GM21367 (cell line): ENCODE data around the gene LHPP.
A peak's percentile ranks its signal among the peaks of the same experiment; 100 is the strongest.
"Not testable (repeated sequence)": the region's sequence is repeated elsewhere in the genome, so short reads cannot be mapped to it uniquely, and the experiment has no call there.

Experiments
- ATAC-seq: cut with Tn5 transposase; IDR thresholded peaks from one replicate; pipeline ENCODE4 v1.9.1; 2021; ENCODE audit not compliant: unreplicated experiment

Gene LHPP, protein sequence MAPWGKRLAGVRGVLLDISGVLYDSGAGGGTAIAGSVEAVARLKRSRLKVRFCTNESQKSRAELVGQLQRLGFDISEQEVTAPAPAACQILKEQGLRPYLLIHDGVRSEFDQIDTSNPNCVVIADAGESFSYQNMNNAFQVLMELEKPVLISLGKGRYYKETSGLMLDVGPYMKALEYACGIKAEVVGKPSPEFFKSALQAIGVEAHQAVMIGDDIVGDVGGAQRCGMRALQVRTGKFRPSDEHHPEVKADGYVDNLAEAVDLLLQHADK

DNA sequence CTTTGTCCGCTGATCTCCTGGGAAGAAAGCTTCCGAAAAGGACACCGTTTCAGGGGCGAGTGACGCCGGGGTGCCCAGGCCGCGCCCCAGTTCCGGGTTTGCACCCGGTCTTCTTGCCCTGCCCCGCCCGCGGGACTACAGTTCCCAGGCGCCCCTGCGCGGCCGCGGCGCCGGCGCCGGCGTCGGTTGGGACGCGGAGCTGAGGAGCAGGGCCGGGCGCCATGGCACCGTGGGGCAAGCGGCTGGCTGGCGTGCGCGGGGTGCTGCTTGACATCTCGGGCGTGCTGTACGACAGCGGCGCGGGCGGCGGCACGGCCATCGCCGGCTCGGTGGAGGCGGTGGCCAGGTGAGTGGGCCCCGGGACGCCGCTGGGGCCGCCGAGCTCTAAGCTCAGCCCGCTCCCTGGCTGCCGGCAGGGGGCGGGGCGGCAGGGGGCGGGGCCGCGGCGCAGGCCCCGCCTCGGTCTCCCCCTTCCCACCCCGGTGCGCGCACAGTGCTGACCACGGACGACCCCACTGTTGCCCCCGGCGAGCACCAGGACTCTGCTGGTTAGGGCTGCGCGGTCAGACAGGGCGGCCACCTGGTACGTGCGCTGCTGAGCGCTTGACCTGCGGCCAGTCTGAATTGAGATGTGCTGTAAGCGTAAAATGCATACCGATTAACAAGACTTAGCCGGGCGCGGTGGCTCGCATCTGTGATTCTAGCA is at the start of gene LHPP:
TSS of gene LHPP (plus strand) at position 182 of the 706 bp plus-strand sequence. CDS start at position 222, 40 bp downstream.
- ATAC-seq = peak; percentile 96

DNA sequence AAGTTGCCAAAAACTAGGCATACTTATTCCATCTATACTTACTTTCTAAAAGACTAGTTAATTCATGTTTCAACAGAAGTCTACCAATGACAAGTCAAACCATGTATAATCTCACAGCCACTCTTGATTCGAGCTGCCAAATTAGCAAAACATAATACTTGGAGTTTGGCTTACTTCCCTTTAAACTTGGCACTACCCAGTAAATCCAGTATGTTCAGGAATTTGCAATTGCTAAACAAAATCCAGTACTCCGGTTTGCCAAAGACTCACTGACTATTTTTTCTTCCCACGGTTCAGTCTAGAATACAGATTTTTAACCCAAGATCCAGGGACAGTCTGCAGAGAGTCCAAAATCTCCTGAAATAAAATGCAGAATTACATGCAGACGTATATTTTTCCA is 47.5 kb upstream of the LHPP start:
- ATAC-seq = no peak

DNA sequence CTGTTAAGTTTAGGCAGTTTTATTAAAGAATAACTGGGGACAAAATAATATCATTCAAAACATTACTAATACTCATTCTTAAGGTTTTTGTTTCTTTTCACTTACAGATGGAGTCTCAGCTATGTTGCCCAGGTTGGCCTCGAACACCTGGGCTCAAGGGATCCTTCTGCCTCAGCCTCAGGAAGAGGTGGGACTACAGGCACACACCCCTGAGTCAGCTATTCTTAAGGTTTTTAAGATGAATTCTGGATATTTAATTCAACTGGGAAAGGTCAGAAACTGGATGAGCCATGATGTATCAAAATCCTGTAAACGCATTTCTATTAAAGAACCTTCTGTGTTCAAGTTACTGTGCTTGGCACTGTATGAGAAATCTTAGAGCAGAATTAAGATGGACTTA is 46.4 kb upstream of the LHPP start:
- ATAC-seq = no peak

DNA sequence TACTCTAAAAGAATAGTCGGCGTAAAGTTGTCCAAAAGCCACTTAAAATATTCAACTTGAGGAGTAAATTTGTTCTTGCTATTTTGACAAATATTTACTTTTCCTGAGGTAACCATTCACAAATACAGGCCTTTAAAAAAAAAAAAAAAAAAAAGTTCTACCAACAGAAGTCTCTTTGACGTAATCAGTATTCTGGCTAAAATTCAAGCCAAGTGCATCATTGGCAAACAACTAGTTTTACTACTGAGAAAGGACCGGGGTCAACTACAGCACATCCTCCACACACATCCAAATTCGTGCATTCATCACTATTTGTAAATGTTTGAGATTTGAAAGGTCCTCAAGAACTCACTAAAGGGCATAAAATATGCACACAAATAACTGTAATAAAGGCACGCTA is 44.9 kb upstream of the LHPP start:
- ATAC-seq = no peak

DNA sequence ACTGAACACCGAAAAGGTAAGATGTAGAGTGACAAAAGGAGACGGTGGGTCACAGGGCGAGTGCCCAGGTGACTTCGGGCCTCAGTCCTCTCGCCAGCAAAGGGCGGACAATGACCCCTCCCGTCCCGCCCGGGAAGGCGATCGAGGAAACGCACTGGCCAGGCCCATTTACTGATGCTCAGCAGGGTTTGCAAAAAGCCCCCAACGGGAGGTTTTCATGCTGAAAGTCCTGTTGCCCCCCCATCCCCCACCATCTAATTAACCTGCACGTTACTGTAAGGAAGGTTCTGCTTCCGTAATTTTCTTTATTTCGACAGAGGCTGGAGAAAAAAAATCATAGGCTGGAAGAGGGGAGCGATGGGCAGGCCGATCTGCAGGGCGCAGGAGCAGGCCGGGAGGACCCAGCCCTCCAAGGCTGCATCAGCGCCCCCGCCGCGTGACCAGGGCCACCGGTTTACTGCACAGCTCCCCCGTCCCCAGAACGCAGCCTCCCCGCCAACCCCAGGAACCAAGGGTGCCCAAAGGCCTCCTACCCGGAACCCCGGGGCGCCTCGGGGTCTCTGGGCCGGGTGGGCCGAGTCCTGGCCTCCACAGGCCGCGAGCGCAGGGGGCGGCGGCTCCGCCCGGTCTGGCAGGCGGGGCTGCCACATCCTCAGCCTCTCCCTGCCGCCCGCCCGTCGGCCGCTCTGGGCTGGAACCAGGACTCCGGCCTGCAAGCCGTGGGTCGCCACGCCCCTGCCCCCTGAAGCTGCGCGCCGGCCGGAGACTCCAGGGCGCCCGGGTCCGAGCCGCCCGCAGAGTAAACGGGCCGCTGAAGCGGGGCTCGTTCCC is 43.5 kb upstream of the LHPP start:
- ATAC-seq = peak; percentile 32

DNA sequence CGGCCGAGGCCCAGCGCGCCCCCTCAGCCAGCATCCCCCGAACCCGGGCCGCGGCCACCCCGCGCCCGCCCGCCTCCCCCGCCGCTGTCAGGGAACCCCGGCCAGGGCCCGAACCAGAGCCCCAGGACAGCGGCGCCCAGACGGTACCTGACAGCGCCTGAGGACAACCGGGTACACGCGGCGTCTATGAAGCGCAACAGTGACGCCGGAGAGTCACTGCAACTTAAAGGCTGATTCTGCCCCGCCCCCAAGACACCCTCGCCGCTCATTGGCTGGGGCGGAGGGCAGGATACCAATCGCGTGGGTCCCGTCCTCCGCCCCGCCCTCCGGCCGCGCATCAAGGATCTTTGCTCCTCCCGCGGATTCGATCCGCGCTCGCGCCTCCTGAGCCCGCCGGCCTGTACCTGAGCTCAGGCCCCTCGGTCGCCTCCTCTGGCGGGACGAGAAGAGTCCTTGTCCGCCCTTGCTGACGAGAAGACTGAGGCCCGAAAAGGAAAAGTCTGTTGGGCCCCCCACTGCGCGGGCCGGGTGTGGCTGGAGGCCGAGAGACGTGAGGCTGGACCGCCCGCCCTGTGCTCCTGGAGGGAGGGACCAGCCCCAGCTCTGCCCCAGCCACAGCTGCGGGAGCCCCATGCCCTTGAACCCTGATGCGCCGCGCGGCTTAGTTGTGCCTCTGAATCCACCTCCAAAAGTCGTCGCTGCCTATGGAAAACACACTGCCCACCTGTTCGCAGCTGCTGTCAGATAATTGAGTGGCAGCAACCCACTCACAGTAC is 42.7 kb upstream of the LHPP start, which contains the start of gene OAT:
TSS of gene OAT (minus strand) at position 198 of the 776 bp plus-strand sequence. CDS start 6,752 bp downstream, outside the sequence.
- ATAC-seq = peak; percentile 93

DNA sequence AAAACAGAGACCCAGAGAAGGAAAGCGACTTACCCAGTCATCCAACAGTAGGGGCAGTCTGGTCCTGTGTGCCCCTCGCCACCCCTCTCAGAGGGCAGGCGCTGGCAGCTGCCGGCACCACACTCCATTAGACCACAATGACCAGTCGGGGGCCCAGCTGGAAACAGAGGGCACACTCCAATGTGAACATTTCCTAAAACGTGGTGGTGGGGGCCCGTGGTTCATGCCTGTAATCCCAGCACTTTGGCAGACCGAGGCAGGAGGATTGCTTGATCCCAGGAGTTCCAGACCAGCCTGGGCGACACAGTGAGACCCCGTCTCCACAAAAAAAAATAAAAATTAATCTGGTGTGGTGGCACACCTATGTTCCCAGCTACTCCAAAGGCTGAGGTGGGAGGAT is 42.0 kb upstream of the LHPP start:
- no peak for ATAC-seq

DNA sequence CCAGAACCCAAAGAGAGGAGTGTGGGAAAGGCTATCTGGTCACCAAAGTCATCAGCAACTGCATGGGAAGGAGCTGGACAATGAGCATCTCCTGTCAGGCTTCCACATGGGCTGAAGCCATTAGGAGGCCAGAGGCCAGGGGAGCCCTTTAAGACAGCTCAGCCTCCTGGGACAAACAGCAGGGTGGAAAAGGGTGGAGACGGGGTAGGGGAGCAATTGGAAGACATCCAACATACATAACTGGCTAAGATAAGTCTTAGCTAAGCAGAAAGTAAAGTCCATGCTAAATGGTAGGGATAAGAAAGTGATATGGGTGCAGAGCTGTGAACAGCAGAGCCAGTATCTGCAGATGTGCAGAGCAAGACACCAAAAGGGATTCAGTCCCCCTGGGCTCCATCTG is 41.4 kb upstream of the LHPP start:
- ATAC-seq = no peak

DNA sequence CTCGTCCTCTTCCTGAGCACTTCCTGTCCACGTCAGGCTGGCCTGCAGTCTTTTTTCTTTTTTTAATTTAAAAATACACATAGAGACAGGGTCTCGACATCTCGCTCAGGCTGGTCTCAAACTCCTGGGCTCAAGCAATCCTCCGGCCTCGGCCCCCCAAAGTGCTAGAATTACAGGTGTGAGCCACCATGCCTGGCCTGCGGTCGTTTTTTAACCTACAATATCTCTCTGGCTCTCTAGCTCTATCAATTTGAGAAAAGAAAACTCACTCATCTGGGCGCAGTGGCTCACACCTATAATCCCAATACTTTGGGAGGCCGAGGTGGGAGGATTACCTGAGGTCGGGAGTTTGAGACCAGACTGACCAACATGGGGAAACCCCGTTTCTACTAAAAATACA is 38.9 kb upstream of the LHPP start:
- ATAC-seq = no peak

DNA sequence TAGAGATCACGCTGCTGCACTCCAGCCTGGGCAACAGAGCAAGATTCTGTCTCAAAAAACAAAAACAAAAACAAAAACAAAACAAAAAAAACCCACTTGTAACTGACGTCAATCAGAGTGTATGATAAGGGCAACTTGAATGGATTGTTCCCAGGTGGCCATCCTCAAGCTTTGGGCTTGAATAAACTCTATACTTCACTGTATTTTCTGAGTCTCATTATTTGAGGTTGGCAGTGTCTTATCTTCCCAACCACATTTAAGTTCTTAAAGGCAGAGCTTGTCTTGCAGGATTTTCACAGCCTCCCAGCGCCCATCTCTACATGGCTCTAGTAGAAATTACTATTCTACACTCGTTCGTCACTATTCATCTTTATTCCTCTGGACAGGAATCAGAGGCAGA is 37.8 kb upstream of the LHPP start:
- no peak for ATAC-seq

DNA sequence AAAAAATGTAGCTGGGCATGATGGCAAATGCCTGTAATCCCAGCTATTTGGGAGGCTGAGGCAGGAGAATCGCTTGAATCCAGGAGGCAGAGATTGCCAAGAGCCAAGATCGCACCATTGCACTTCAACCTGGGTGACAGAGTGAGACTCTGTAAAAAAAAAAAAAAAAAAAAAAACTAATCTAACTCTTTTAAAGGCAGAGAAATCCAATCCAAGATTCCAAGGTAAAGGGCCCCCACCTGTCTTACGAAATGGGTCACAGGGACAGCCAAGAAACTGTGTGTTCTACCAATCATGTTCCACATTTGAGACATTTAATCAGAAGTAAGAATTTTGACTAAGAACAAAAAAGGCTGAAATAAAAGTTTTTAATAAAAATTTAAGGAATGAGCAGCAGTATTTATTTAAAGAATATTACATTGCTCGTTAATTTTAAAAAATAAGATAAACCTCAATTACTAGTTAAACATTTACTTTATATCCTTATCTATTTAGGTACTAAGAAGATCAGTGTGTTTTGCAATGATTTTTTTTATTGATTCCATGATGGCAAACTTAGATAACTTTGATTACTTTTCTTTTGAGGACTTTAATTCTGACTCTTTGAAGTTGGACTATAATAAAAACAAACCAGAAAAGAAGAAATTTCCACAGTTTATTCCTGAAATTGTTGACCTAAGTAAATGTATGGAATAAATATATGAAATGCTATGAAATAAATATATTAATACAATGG is 36.2 kb upstream of the LHPP start:
- no peak for ATAC-seq

DNA sequence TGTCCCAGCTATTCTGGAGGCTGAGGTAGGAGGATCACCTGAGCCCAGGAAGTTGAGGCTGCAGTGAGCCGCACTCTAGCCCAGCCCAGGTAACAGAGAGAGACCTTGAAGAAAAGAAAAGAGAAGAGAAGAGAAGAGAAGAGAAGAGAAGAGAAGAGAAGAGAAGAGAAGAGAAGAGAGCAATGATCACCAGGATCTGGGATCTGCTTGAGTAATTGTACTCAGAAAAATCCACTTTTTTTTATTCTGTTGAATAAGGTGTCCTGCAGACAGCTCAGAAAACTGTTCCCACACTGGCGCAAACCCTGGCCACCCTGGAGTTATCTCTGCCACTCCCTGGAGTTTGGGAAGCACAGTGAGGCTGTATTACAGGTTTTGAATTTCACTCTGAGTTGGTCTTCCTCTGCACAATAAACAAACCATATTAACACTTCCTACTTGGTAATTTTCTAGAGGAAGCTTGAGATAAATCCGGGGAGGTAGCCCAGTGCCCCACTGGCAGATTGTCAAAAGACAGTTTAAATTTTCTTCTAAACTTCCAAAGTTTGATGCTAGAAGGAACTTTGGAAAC is 33.3 kb upstream of the LHPP start:
- ATAC-seq = no peak

DNA sequence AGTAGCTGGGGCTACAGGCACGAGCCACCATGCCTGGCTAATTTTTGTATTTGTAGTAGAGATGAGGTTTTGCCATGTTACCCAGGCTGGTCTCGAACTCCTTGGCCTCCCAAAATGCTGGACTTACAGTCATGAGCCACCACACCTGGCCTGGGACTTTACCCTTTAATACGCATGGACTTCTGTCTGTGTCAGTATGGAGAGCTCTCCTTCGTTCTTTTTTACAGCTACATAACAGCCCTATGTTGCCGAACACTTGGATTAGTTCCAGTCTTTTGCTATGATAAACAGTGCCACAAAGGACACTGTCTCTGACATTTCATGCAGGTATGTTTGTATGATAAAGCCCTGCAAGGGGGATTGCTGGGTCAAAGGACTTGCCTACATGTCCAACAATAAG is 32.0 kb upstream of the LHPP start:
- no peak for ATAC-seq

DNA sequence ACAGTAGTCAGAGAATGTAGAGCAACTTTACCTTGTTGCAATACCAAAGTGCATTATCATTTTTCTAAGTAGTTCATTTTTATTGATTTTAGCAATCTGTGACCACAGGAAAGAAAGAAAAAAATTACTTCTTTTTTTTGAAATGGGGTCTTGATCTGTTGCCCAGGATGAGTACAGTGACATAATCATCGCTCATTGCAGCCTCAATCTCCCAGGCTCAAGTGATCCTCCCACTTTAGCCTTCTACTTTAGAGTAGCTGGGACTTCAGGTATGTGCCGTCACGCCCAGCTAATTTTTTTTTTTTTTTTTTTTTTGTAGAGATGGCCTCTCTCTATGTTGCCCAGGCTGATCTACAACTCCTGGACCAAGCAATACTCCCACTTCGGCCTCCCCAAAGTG is 31.5 kb upstream of the LHPP start:
- no peak for ATAC-seq

DNA sequence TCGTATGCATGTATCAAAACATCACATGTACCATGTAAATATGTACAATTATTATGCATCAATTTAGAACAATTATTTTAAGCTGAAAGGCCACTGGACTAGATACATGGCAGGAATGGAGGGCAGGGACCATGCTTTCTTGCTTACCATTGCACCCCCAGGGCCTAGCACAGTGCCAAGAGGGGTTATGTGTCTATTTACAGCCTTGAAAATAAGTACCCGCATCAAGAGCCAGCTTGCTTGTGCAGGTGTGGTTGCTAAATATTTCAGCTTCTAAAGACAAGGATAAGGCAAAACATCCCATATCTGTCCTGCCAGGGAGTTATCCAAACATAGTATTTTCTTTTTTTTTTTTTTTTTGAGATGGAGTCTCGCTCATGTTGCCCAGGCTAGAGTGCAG is 28.2 kb upstream of the LHPP start:
- no peak for ATAC-seq

DNA sequence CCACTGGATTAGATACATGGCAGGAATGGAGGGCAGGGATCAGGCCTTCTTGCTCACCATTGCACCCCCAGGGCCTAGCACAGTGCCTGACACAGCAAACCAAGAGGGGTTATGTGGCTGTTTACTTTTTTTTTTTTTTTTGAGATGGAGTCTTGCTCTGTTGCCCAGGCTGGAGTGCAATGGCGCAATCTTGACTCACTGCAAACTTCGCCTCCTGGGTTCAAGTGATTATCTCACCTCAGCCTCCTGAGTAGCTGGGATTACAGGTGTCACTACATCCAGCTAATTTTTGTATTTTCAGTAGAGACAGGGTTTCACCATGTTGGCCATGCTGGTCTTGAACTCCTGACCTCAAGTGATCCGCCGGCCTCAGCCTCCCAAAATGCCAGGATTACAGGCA is 25.9 kb upstream of the LHPP start:
- ATAC-seq = not testable (repeated sequence)

DNA sequence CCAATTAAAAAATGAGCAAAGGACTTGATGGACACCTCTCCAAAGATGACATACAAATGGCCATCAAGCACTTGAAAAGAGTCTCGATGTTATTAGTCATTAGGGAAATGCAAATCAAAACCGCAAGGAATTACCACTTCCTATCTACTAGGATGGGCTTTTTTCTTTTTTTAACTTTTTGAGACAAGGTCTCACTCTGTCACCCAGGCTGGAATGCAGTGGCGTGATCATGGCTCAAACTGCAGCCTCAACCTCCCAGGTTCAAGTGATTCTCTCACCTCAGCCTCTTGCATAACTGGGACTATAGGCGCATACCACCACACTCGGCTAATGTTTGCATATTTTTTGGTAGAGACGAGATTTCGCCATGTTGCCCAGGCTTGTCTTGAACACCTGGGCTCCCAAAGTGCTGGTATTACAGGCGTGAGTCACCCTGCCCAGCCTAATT is 25.4 kb upstream of the LHPP start:
- ATAC-seq = peak; percentile 77

DNA sequence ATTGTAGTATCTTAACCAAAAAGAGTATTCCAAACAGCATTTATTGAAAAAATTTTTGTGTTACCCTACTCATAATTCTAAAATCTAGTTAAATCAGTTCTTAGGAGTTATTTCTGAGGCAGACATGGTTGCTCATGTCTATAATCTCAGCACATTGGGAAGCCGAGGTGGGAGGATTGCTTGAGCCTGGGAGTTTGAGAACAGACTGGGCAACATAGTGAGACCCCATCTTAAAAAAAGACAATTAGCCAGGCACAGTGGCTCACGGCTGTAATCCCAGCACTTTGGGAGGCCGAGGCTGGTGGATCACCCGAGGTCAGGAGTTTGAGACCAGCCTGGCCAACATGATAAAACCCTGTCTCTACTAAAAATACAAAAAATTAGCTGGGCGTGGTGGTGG is 19.9 kb upstream of the LHPP start:
- not testable (repeated sequence) for ATAC-seq

DNA sequence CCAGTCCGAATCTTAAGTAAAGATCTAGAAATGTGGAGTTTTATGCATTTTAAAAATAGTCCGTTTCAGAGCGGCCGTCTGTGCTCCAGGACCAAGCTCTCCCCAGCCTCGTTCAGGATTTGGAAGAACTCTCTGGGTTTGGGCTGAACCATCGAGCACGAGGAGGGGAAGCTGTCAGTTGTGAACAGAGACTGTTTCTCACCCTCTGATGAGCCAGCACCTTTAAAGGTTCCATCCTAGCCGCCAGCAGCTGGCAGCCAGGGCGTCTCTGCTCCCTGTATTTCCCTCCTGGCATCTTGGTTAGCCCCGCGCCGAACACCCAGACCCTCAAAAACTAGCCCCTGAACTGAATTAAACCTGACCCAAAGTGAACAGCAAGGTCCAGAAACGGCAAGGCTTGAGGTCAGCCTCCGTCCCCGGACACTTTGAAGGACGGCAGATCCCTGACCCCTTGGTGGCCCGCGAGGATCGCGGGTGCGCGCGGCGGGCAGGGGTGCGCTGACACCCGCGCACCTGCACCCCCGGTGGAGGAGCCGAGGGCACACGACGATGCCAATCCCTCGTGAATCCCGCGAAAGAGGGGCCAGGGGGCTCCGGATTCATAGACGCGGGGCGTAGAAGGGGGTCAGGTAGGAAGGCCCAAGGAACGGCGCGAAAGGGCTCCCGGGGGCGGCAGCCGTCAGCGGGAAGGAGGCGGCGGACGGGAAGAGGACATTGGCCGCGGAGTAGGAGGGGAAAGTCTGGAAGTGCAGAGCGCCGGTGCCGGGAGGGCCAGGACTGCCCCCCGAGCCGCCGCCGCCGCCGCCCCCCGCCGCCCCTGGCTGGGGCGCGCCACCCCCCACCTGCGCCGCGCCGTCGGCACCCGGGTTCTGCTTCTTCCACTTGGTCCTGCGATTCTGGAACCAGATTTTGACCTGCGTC is 14.5 kb upstream of the LHPP start:
- no peak for ATAC-seq
